SK-N-SH (cell line): Measurements from ENCODE around the gene TRIM3. TPM values are rescaled to one million over a fixed set of nuclear protein-coding genes. Genes with fewer than 3 reads are reported as not detected.
A peak's percentile ranks its signal among the peaks of the same experiment; 100 is the strongest.

Experiments used
- CTCF ChIA-PET: fragments of 300-600, 350-600 bp; formaldehyde crosslinking; extraction: SDS; loops from one replicate; lab custom pipeline; 2021; lab: Yijun Ruan, JAX
- POLR2A ChIA-PET: fragments of 350-600 bp; sonication (Branson Sonifier 250); formaldehyde crosslinking; extraction: SDS; loops from one replicate; lab custom pipeline; 2020; ENCODE audit warnings: antibody characterized with exemption, inconsistent platforms; lab: Yijun Ruan, JAX
- DNase-seq: peaks from one replicate; pipeline ENCODE4 v3.0.0; 2012
- H2AFZ ChIP-seq: fragments of 200-600 bp; sonication (generic); 2 replicates; pipeline ENCODE4 v1.8.1; 2016; ENCODE audit warnings: antibody characterized with exemption, mild to moderate bottlenecking, low read depth
- H3F3A ChIP-seq: fragments of 200-600 bp; sonication (generic); replicated peaks from 2 replicates; pipeline ENCODE3; 2016; ENCODE audit warnings: antibody characterized with exemption, mild to moderate bottlenecking; ENCODE audit not compliant: insufficient read depth
- H3K27ac ChIP-seq, 2 experiments: fragments of 200-500 bp in 1 of 2; fragments of 200-600 bp in 1 of 2; sonication (Bioruptor generic) in 1 of 2; sonication (generic), shearing (Covaris generic) in 1 of 2; 2 replicates each; pipeline versions ENCODE4 v1.5.1 to v1.6.1; 2014 to 2016; ENCODE audit warnings: low read depth in 2 of 2, inconsistent platforms in 1 of 2, low read length in 1 of 2, mild to moderate bottlenecking in 1 of 2, mixed read lengths in 1 of 2
- H3K27me3 ChIP-seq: fragments of 200-600 bp; sonication (generic), shearing (Covaris generic); 2 replicates; pipeline ENCODE4 v1.6.1; 2016; ENCODE audit warnings: mixed run types; ENCODE audit not compliant: insufficient read depth
- H3K36me3 ChIP-seq, 2 experiments: fragments of 200-500 bp in 1 of 2; fragments of 200-600 bp in 1 of 2; sonication (Bioruptor generic) in 1 of 2; sonication (generic) in 1 of 2; replicated peaks in 1 of 2; 2 replicates each; pipeline versions ENCODE3 to v1.5.1; 2014 to 2016; ENCODE audit warnings: low read length in 1 of 2, mild to moderate bottlenecking in 1 of 2; ENCODE audit not compliant: insufficient read depth in 2 of 2, control insufficient read depth in 1 of 2
- H3K4me1 ChIP-seq, 2 experiments: fragments of 200-500 bp in 1 of 2; fragments of 200-600 bp in 1 of 2; sonication (Bioruptor generic) in 1 of 2; sonication (generic), shearing (Covaris generic) in 1 of 2; 2 replicates each; pipeline versions ENCODE4 v1.5.1 to v1.6.1; 2014 to 2016; ENCODE audit warnings: low read depth in 1 of 2, low read length in 1 of 2, mixed run types in 1 of 2; ENCODE audit not compliant: insufficient read depth in 2 of 2, control insufficient read depth in 1 of 2
- H3K4me2 ChIP-seq: fragments of 200-600 bp; sonication (generic), shearing (Covaris generic); 2 replicates; pipeline ENCODE4 v1.6.1; 2017; ENCODE audit warnings: mixed run types
- H3K4me3 ChIP-seq, 2 experiments: fragments of 200-500 bp in 1 of 2; fragments of 200-600 bp in 1 of 2; sonication (Bioruptor generic) in 1 of 2; sonication (generic), shearing (Covaris generic) in 1 of 2; 2 replicates each; pipeline versions ENCODE4 v1.5.1 to v1.8.1; 2014 to 2016; ENCODE audit warnings: low read depth in 2 of 2, inconsistent platforms in 1 of 2, low read length in 1 of 2, mild to moderate bottlenecking in 1 of 2, mixed read lengths in 1 of 2, moderate library complexity in 1 of 2
- H3K79me2 ChIP-seq: fragments of 200-600 bp; sonication (generic); 2 replicates; pipeline ENCODE4 v1.8.1; 2017; ENCODE audit warnings: mild to moderate bottlenecking; ENCODE audit not compliant: insufficient read depth
- H3K9ac ChIP-seq: fragments of 200-600 bp; sonication (generic); 2 replicates; pipeline ENCODE4 v1.6.1; 2017; ENCODE audit warnings: mixed run types
- H3K9me2 ChIP-seq: fragments of 200-600 bp; sonication (generic); 2 replicates; pipeline ENCODE4 v1.6.1; 2017; ENCODE audit warnings: mixed run types
- H3K9me3 ChIP-seq: fragments of 200-600 bp; sonication (generic); 2 replicates; pipeline ENCODE4 v1.6.1; 2017; ENCODE audit warnings: mixed run types, mild to moderate bottlenecking, moderate library complexity
- H4K20me1 ChIP-seq: fragments of 200-600 bp; sonication (generic); 2 replicates; pipeline ENCODE4 v1.6.1; 2017; ENCODE audit warnings: mild to moderate bottlenecking, mixed run types; ENCODE audit not compliant: insufficient read depth
- CTCF ChIP-seq: fragments of 200-600 bp; sonication (generic); IDR thresholded peaks from 2 replicates; pipeline ENCODE4 v1.6.1; 2017; ENCODE audit warnings: antibody characterized with exemption, mild to moderate bottlenecking, moderate library complexity
- ELF1 ChIP-seq: IDR thresholded peaks from 2 replicates; pipeline ENCODE4 v1.4.0; 2012
- EP300 ChIP-seq, 2 experiments: IDR thresholded peaks; 2 replicates each; pipeline versions ENCODE4 v1.4.0 to v1.6.1; 2012; ENCODE audit warnings: borderline replicate concordance in 1 of 2, low read depth in 1 of 2, low read length in 1 of 2
- FOSL2 ChIP-seq: IDR thresholded peaks from 2 replicates; pipeline ENCODE4 v1.4.0; 2012; ENCODE audit warnings: low read depth, mild to moderate bottlenecking, moderate library complexity, borderline replicate concordance
- GABPA ChIP-seq: IDR thresholded peaks from 2 replicates; pipeline ENCODE4 v1.4.0; 2012; ENCODE audit warnings: low read depth, mild to moderate bottlenecking
- IRF3 ChIP-seq: fragments of 150-350 bp; IDR thresholded peaks from 2 replicates; pipeline ENCODE4 v1.6.1; 2016; ENCODE audit warnings: mild to moderate bottlenecking, low read depth, low read length
- MEF2A ChIP-seq: IDR thresholded peaks from 2 replicates; pipeline ENCODE4 v1.4.0; 2012; ENCODE audit warnings: low read depth, borderline replicate concordance
- MXI1 ChIP-seq: IDR thresholded peaks from 2 replicates; pipeline ENCODE4 v1.6.1; 2012; ENCODE audit warnings: mild to moderate bottlenecking, low read depth, low read length, improper control_type of control experiment
- NFIC ChIP-seq: IDR thresholded peaks from 2 replicates; pipeline ENCODE4 v1.4.0; 2012; ENCODE audit warnings: borderline replicate concordance
- PBX3 ChIP-seq: IDR thresholded peaks from 2 replicates; pipeline ENCODE4; 2012
- POLR2AphosphoS5 ChIP-seq: IDR thresholded peaks from 2 replicates; pipeline ENCODE4 v1.6.1; 2012; ENCODE audit warnings: low read depth, low read length
- RAD21 ChIP-seq: IDR thresholded peaks from 2 replicates; pipeline ENCODE4 v1.6.1; 2012; ENCODE audit warnings: mild to moderate bottlenecking, low read length
- TEAD4 ChIP-seq: IDR thresholded peaks from 2 replicates; pipeline ENCODE4 v1.4.0; 2012; ENCODE audit warnings: mild to moderate bottlenecking, borderline replicate concordance; ENCODE audit not compliant: insufficient read depth
- YY1 ChIP-seq: IDR thresholded peaks from 2 replicates; pipeline ENCODE4 v1.4.0; 2012; ENCODE audit warnings: low read depth, mild to moderate bottlenecking
- WGBS: methylation state at CpG from one replicate; pipeline ENCODE4 v1.1.6; 2017; ENCODE audit warnings: low lambda C conversion rate; 5-methylcytosine and 5-hydroxymethylcytosine counted together
- polyA plus RNA-seq, 3 experiments: library from polyadenylated mRNA; depleted of rRNA; stranded (reverse); fragments of >200 nt; gene quantifications; 2 replicates each; pipeline ENCODE4 v1.2.3, GENCODE V29; 2012
- TF ChIP-seq, protein P1 (sequence below): fragments of 150-350 bp; IDR thresholded peaks from 2 replicates; pipeline ENCODE4 v1.6.1; 2017; ENCODE audit warnings: antibody characterized with exemption, low read length, low read depth, borderline replicate concordance
- TF ChIP-seq, protein P2 (sequence below): IDR thresholded peaks from 2 replicates; pipeline ENCODE4 v1.6.1; 2012; ENCODE audit warnings: mild to moderate bottlenecking, low read depth, low read length, moderate library complexity

TRIM3 gene
- polyA plus RNA-seq, 1 of the 3 experiments (the other 2 are of a cell fraction): 22.8 TPM

GRCh38 chr11:6475936-6476335 lies 2.2 kb upstream of the TRIM3 start:
- H3K79me2 ChIP-seq: peaks cover 44% of the 10 kb centered on the region
- POLR2A ChIA-PET: interaction anchor here (0.5 kb wide), 1 partner anchor 34 kb away, joined by 4 read pairs; no protein-coding TSS in a partner anchor
- CTCF ChIA-PET: interaction anchor here (1.0 to 1.9 kb wide), 3 partner anchors 33 to 207 kb away, joined by 3 to 6 read pairs (median 4); partner anchors contain the start of gene MRPL17

GRCh38 chr11:6474806-6475500 lies 1.2 kb upstream of the TRIM3 start:
- Histone ChIP-seq H3K79me2 (peaks cover 44% of the 10 kb centered on the region), H3K4me2 (peak overlapping the region; percentile 89), H3F3A (peaks cover 22% of the 10 kb centered on the region), H3K9ac (peak overlapping the region; percentile 91; the same call in 1 of the 2 replicates), H3K36me3 (peaks cover 11 to 33% of the 10 kb centered on the region in 2 experiments), H3K9me2 (no peaks in the 10 kb centered on the region), H3K27ac (peak overlapping the region; percentile 93 to 96), H3K4me3 (peak overlapping the region in 1 of 2 experiments; percentile 78; a peak in 2 of 4 replicates), H2AFZ (0 out of 2 replicates have a peak overlapping the region, but pooled peaks have one; percentile 92), H3K27me3 (no peaks in the 10 kb centered on the region), H4K20me1 (no peaks in the 10 kb centered on the region), H3K9me3 (no peaks in the 10 kb centered on the region), H3K4me1 (peaks cover 8 to 19% of the 10 kb centered on the region in 2 experiments; a peak in 2 of 4 replicates)
- POLR2A ChIA-PET: no interaction called here
- no peak for DNase-seq
- TF ChIP-seq, protein P1, sequence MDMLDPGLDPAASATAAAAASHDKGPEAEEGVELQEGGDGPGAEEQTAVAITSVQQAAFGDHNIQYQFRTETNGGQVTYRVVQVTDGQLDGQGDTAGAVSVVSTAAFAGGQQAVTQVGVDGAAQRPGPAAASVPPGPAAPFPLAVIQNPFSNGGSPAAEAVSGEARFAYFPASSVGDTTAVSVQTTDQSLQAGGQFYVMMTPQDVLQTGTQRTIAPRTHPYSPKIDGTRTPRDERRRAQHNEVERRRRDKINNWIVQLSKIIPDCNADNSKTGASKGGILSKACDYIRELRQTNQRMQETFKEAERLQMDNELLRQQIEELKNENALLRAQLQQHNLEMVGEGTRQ: no peak
- TF ChIP-seq NFIC (no peak), PBX3 (no peak), IRF3 (no peak), CTCF (no peak)
- 59% methylated on average over 3 of the region's 3 CpGs for WGBS
- CTCF ChIA-PET: interaction anchor here (0.6 to 2.0 kb wide), 6 partner anchors 11 to 96 kb away, joined by 3 to 8 read pairs (median 4); no protein-coding TSS in a partner anchor

More at GRCh38 chr11:6475936-6476335, 2.2 kb upstream of the TRIM3 start:
- peaks cover 13 to 33% of the 10 kb centered on the region in 2 experiments for H3K36me3 ChIP-seq
- no peak overlapping the region for H3K9ac ChIP-seq
- peaks cover 22% of the 10 kb centered on the region for H3F3A ChIP-seq
- H3K4me3 ChIP-seq: no peak overlapping the region
- H3K27ac ChIP-seq: no peak overlapping the region
- 95% methylated on average over 5 of the region's 5 CpGs for WGBS
- H2AFZ ChIP-seq: no peak overlapping the region
- H3K4me1 ChIP-seq: peaks cover 12 to 25% of the 10 kb centered on the region in 2 experiments; a peak in 1 of 4 replicates
- no peak for DNase-seq
- no peaks in the 10 kb centered on the region for H4K20me1 ChIP-seq
- no peak overlapping the region for H3K4me2 ChIP-seq
- H3K27me3 ChIP-seq: no peaks in the 10 kb centered on the region
- no peak for TF ChIP-seq RAD21
- TF ChIP-seq MXI1: no peak
- TF ChIP-seq FOSL2: no peak
- no peak for TF ChIP-seq TEAD4
- no peak for TF ChIP-seq MEF2A
- TF ChIP-seq, protein P2, sequence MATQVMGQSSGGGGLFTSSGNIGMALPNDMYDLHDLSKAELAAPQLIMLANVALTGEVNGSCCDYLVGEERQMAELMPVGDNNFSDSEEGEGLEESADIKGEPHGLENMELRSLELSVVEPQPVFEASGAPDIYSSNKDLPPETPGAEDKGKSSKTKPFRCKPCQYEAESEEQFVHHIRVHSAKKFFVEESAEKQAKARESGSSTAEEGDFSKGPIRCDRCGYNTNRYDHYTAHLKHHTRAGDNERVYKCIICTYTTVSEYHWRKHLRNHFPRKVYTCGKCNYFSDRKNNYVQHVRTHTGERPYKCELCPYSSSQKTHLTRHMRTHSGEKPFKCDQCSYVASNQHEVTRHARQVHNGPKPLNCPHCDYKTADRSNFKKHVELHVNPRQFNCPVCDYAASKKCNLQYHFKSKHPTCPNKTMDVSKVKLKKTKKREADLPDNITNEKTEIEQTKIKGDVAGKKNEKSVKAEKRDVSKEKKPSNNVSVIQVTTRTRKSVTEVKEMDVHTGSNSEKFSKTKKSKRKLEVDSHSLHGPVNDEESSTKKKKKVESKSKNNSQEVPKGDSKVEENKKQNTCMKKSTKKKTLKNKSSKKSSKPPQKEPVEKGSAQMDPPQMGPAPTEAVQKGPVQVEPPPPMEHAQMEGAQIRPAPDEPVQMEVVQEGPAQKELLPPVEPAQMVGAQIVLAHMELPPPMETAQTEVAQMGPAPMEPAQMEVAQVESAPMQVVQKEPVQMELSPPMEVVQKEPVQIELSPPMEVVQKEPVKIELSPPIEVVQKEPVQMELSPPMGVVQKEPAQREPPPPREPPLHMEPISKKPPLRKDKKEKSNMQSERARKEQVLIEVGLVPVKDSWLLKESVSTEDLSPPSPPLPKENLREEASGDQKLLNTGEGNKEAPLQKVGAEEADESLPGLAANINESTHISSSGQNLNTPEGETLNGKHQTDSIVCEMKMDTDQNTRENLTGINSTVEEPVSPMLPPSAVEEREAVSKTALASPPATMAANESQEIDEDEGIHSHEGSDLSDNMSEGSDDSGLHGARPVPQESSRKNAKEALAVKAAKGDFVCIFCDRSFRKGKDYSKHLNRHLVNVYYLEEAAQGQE: no peak
- no peak for TF ChIP-seq YY1
- no peak for TF ChIP-seq GABPA
- no peak for TF ChIP-seq ELF1
- TF ChIP-seq NFIC: no peak
- no peak for TF ChIP-seq EP300 (IDR thresholded peaks at IDR 0.05; ENCODE audit: borderline replicate concordance in 1 of 2, low read depth in 1 of 2, low read length in 1 of 2)
- TF ChIP-seq POLR2AphosphoS5: no peak
- no peaks in the 10 kb centered on the region for H3K9me2 ChIP-seq
- no peaks in the 10 kb centered on the region for H3K9me3 ChIP-seq
